HCT116 (cell line): Measurements from ENCODE around the gene F13A1. TPM values are rescaled to one million over a fixed set of nuclear protein-coding genes. Genes with fewer than 3 reads are reported as not detected.

Experiments used
- ATAC-seq: fragments of 200-7000 bp; cut with Tn5 transposase; 2 replicates; pipeline ENCODE4 v1.9.1; 2020; ENCODE audit warnings: mild to moderate bottlenecking, moderate library complexity
- Bru-seq: library from RNA; stranded (reverse); fragments of 400-500 nt; gene quantifications from one replicate; lab custom pipeline; 2021; lab: Mats Ljungman, UMichigan
- BruChase-seq, 2 experiments: library from RNA; stranded (reverse); fragments of 400-500 nt; gene quantifications; one replicate each; lab custom pipeline; 2021; lab: Mats Ljungman, UMichigan
- BruUV-seq: library from RNA; stranded (reverse); fragments of 400-500 nt; replicated peaks from 2 replicates; lab custom pipeline; 2021; lab: Mats Ljungman, UMichigan
- CTCF ChIA-PET: fragments of 300-600 bp; sonication (Branson Sonifier 250); formaldehyde crosslinking; loops from one replicate; lab custom pipeline; 2021; ENCODE audit warnings: antibody characterized with exemption; lab: Charles Lee
- POLR2A ChIA-PET: fragments of 300-600, 350-600 bp; sonication (Branson Sonifier 250); formaldehyde crosslinking; loops from one replicate; lab custom pipeline; 2021; ENCODE audit warnings: antibody characterized with exemption; lab: Charles Lee
- RAD21 ChIA-PET, 2 experiments: fragments of 300-600 bp; sonication (Branson Sonifier 250); formaldehyde crosslinking; loops; one replicate each; lab custom pipeline; 2023; ENCODE audit warnings: low total read pairs in 2 of 2; ENCODE audit not compliant: uncharacterized antibody in 2 of 2, unreplicated experiment in 2 of 2, low non-redundant PET in 1 of 2; lab: Charles Lee
- DNase-seq: peaks from one replicate; pipeline ENCODE4 v3.0.0-alpha.2; 2010; ENCODE audit warnings: low read depth, low spot score
- H2AFZ ChIP-seq: fragments of 200-600 bp; shearing (Covaris generic), sonication (generic); 2 replicates; pipeline ENCODE4 v1.6.1; 2017; ENCODE audit warnings: low read depth, mixed run types, mixed read lengths, antibody characterized with exemption, low read length; ENCODE audit not compliant: poor library complexity, severe bottlenecking
- H3K27ac ChIP-seq: 2 replicates; pipeline ENCODE4 v1.5.1; 2012; ENCODE audit warnings: low read depth, low read length
- H3K27me3 ChIP-seq: fragments of 200-600 bp; sonication (generic); 2 replicates; pipeline ENCODE4 v1.6.1; 2016; ENCODE audit warnings: mixed run types, low read length, mixed read lengths; ENCODE audit not compliant: insufficient read depth
- H3K36me3 ChIP-seq, 2 experiments: fragments of 200-500 bp in 1 of 2; fragments of 200-600 bp in 1 of 2; sonication (Bioruptor generic) in 1 of 2; sonication (generic) in 1 of 2; 2 replicates each; pipeline versions ENCODE4 v1.5.1 to v1.6.1; 2014 to 2016; ENCODE audit warnings: low read length in 2 of 2, inconsistent platforms in 1 of 2, mixed read lengths in 1 of 2, mixed run types in 1 of 2; ENCODE audit not compliant: insufficient read depth in 2 of 2, control insufficient read depth in 1 of 2
- H3K4me1 ChIP-seq, 2 experiments: fragments of 200-600 bp in 1 of 2; sonication (generic) in 1 of 2; 2 replicates each; pipeline versions ENCODE4 v1.5.1 to v1.6.1; 2012 to 2017; ENCODE audit warnings: low read length in 2 of 2, inconsistent platforms in 1 of 2, mild to moderate bottlenecking in 1 of 2, mixed read lengths in 1 of 2, mixed run types in 1 of 2, moderate library complexity in 1 of 2; ENCODE audit not compliant: insufficient read depth in 2 of 2, control insufficient read depth in 1 of 2
- H3K4me2 ChIP-seq: fragments of 200-600 bp; sonication (generic); 2 replicates; pipeline ENCODE4 v1.6.1; 2017; ENCODE audit warnings: mixed run types, low read length, mixed read lengths
- H3K4me3 ChIP-seq, 2 experiments: fragments of 200-600 bp in 1 of 2; sonication (generic) in 1 of 2; replicated peaks in 1 of 2; 2 replicates each; pipeline ENCODE4 v1.5.1; 2011 to 2016; ENCODE audit warnings: low read length in 2 of 2, control low read depth in 1 of 2, low read depth in 1 of 2, mild to moderate bottlenecking in 1 of 2, mixed read lengths in 1 of 2, mixed run types in 1 of 2
- H3K79me2 ChIP-seq: fragments of 200-600 bp; sonication (generic); 2 replicates; pipeline ENCODE4 v1.6.1; 2017; ENCODE audit warnings: mild to moderate bottlenecking, mixed run types, low read length, moderate library complexity, mixed read lengths; ENCODE audit not compliant: insufficient read depth
- H3K9ac ChIP-seq: fragments of 200-600 bp; sonication (generic); 2 replicates; pipeline ENCODE4 v1.6.1; 2016; ENCODE audit warnings: low read length, mixed read lengths
- H3K9me2 ChIP-seq: fragments of 200-600 bp; sonication (generic), shearing (Covaris generic); 2 replicates; pipeline ENCODE4 v1.6.1; 2017; ENCODE audit warnings: mixed run types, mild to moderate bottlenecking, moderate library complexity; ENCODE audit not compliant: insufficient read depth
- H3K9me3 ChIP-seq, 2 experiments: fragments of 200-500 bp in 1 of 2; fragments of 200-600 bp in 1 of 2; sonication (Bioruptor generic) in 1 of 2; sonication (generic) in 1 of 2; 2 replicates each; pipeline ENCODE4 v1.6.1; 2014 to 2017; ENCODE audit warnings: low read length in 2 of 2, mixed read lengths in 2 of 2, inconsistent platforms in 1 of 2, low read depth in 1 of 2, mild to moderate bottlenecking in 1 of 2, mixed run types in 1 of 2, moderate library complexity in 1 of 2; ENCODE audit not compliant: control insufficient read depth in 1 of 2, insufficient read depth in 1 of 2
- H4K20me1 ChIP-seq: fragments of 200-600 bp; sonication (generic), shearing (Covaris generic); 2 replicates; pipeline ENCODE4 v1.6.1; 2017; ENCODE audit warnings: mixed run types, mild to moderate bottlenecking, moderate library complexity; ENCODE audit not compliant: insufficient read depth
- EGR1 ChIP-seq: IDR thresholded peaks from 2 replicates; pipeline ENCODE4 v1.6.1; 2012; ENCODE audit warnings: low read depth
- EZH2phosphoT487 ChIP-seq: fragments of 200-600 bp; IDR thresholded peaks from 2 replicates; pipeline ENCODE4 v1.6.1; 2018; ENCODE audit warnings: antibody characterized with exemption, borderline replicate concordance
- FOSL1 ChIP-seq: IDR thresholded peaks from 2 replicates; pipeline ENCODE4 v1.6.1; 2012; ENCODE audit warnings: low read depth
- JUND ChIP-seq: IDR thresholded peaks from 2 replicates; pipeline ENCODE4 v1.6.1; 2012
- MAX ChIP-seq: IDR thresholded peaks from 2 replicates; pipeline ENCODE4 v1.6.1; 2012
- POLR2A ChIP-seq: IDR thresholded peaks from 2 replicates; pipeline ENCODE4 v1.7.0; 2011; ENCODE audit warnings: borderline replicate concordance; ENCODE audit not compliant: insufficient read depth, insufficient read length; ENCODE audit errors: extremely low read depth
- POLR2AphosphoS5 ChIP-seq: IDR thresholded peaks from 2 replicates; pipeline ENCODE4 v1.6.1; 2011; ENCODE audit warnings: mild to moderate bottlenecking, low read depth, low read length, moderate library complexity
- SIN3A ChIP-seq: IDR thresholded peaks from 2 replicates; pipeline ENCODE4 v1.6.1; 2012; ENCODE audit warnings: low read depth
- SP1 ChIP-seq: IDR thresholded peaks from 2 replicates; pipeline ENCODE4 v1.6.1; 2012; ENCODE audit warnings: low read depth
- SRF ChIP-seq: IDR thresholded peaks from 2 replicates; pipeline ENCODE4 v1.6.1; 2012; ENCODE audit warnings: low read depth
- TCF7L2 ChIP-seq: IDR thresholded peaks from 2 replicates; pipeline ENCODE4 v1.7.0; 2011; ENCODE audit warnings: borderline replicate concordance, inconsistent platforms; ENCODE audit not compliant: insufficient read depth, insufficient read length; ENCODE audit errors: extremely low read depth
- ZBTB33 ChIP-seq: IDR thresholded peaks from 2 replicates; pipeline ENCODE4 v1.6.1; 2011; ENCODE audit warnings: mild to moderate bottlenecking, low read length, moderate library complexity; ENCODE audit not compliant: insufficient replicate concordance; ENCODE audit errors: extremely low read depth
- ZFX ChIP-seq: fragments of 450-650 bp; IDR thresholded peaks from 2 replicates; pipeline ENCODE4 v1.6.1; 2017
- intact Hi-C: fragments of 100-400 bp; cut with micrococcal nuclease; formaldehyde crosslinking; loops from 2 replicates; pipeline ENCODE4 v1.10.0; 2022
- long read RNA-seq: library from polyadenylated mRNA; unstranded; transcript quantifications from one replicate; pipeline ENCODE4 v2.0.0, GENCODE V29; 2021; ENCODE audit not compliant: unreplicated experiment
- polyA plus RNA-seq: library from polyadenylated mRNA; unstranded; fragments of >200 nt; gene quantifications from 2 replicates; pipeline ENCODE4 v1.2.1, GENCODE V29; 2012; ENCODE audit warnings: missing spikeins
- total RNA-seq: library from RNA; stranded (reverse); gene quantifications from one replicate; pipeline ENCODE4 v1.2.1, GENCODE V29; 2021; ENCODE audit not compliant: unreplicated experiment

F13A1 gene
- total RNA-seq (0.34 TPM), Bru-seq, nascent RNA (percentile 2 among the genes with signal in this experiment), BruChase-seq, experiment 1, labeled RNA remaining after a 6-hour chase (not detected), BruChase-seq, experiment 2, labeled RNA remaining after a 2-hour chase (not detected)
- polyA plus RNA-seq: not detected in 2 replicates
- long read RNA-seq: 0 reads

GRCh38 chr6:6319952-6320811 is at the start of gene F13A1:
Gene F13A1, minus strand, starts transcription at chr6:6320662. Its CDS starts 1,998 bp downstream, at chr6:6318664.
- BruUV-seq: no TSS peak
- Histone ChIP-seq H3K9me2 (no peaks in the 10 kb centered on the region), H3K4me1 (no peaks in the 10 kb centered on the region), H3K9ac (no peak within 1 kb of the TSS), H3K36me3 (no peaks in the 10 kb centered on the region), H4K20me1 (0 out of 2 replicates have a peak, but pooled peaks cover 3% of the 10 kb centered on the region), H3K79me2 (no peaks in the 10 kb centered on the region), H3K9me3 (no peaks in the 10 kb centered on the region), H3K4me3 (no peak within 1 kb of the TSS), H3K27me3 (peaks cover 29% of the 10 kb centered on the region; the same call in 1 of the 2 replicates), H2AFZ (no peak within 1 kb of the TSS), H3K4me2 (no peak within 1 kb of the TSS), H3K27ac (no peak within 1 kb of the TSS)
- intact Hi-C loops: no loop called here
- TF ChIP-seq FOSL1 (no peak), TCF7L2 (no peak), JUND (no peak), POLR2A (no peak), POLR2AphosphoS5 (no peak), EZH2phosphoT487 (no peak), MAX (no peak)
- RAD21 ChIA-PET: no interaction called here
- CTCF ChIA-PET: no interaction called here
- ATAC-seq (no peak), DNase-seq (no peak)
- POLR2A ChIA-PET: no interaction called here

GRCh38 chr6:6368684-6369052 is 48.2 kb upstream of the F13A1 start:
- ATAC-seq: no peak
- ChIA-PET CTCF (no interaction called here), POLR2A (no interaction called here), RAD21 (no interaction called here)
- intact Hi-C loops: no loop called here
- Histone ChIP-seq H3K27me3 (peaks cover 10% of the 10 kb centered on the region; the same call in 1 of the 2 replicates), H3K36me3 (no peaks in the 10 kb centered on the region), H4K20me1 (no peaks in the 10 kb centered on the region), H3K9me3 (no peaks in the 10 kb centered on the region), H3K9ac (no peak overlapping the region), H3K9me2 (no peaks in the 10 kb centered on the region), H3K4me1 (no peaks in the 10 kb centered on the region), H2AFZ (no peak overlapping the region), H3K4me2 (no peak overlapping the region), H3K27ac (no peak overlapping the region), H3K79me2 (no peaks in the 10 kb centered on the region), H3K4me3 (no peak overlapping the region)
- no TSS peak for BruUV-seq
- DNase-seq: no peak
- TF ChIP-seq EGR1 (no peak), SRF (no peak), TCF7L2 (no peak), JUND (no peak), ZBTB33 (no peak), SP1 (no peak), SIN3A (no peak), POLR2AphosphoS5 (no peak), MAX (no peak), EZH2phosphoT487 (no peak), ZFX (no peak), POLR2A (no peak)
